NCI-H510A (cell line): ENCODE data around the gene C5orf24.
"Not testable (repeated sequence)": the region's sequence is repeated elsewhere in the genome, so short reads cannot be mapped to it uniquely, and the experiment has no call there.

Experiments used
- DNase-seq: peaks from one replicate; lab custom pipeline; 2025; lab: John Stamatoyannopoulos, UW

The C5orf24 gene

DNA sequence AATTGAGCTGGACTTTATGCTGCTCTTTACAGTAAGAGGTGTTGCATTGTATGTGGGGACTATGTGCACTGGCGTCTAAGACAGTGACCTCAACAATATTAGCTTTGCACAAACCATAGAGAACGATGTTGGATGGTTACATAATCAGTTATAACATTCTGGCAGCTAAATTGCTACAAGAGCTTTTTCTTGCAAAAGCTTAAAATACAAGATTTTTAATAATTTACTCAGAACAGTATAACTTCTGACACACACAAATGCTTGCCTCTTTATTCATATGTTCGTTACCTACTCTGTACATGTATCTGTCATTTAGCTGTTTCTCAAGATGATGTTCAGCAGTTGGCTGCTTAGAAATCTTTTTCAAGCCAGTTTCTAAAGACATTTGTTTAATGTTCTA lies 11.6 kb downstream of the C5orf24 start:
- no peak for DNase-seq

DNA sequence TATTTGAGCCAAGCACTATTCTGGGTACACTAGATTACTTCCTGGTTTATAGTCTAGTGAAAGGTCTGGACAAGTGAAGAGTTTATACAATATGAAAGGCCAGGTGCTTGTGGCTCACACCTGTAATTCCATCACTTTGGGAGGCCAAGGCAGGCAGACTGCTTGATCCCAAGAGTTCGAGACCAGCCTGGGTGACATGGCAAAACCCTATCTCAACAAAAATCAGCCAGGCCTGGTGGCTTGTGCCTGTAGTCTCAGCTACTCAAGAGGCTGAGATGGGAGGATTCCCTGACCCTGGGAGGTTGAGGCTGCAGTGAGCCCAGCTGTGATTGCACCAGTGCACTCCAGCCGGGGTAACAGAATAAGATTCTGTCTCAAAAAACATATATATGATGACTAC lies 18.9 kb downstream of the C5orf24 start:
- no peak for DNase-seq

DNA sequence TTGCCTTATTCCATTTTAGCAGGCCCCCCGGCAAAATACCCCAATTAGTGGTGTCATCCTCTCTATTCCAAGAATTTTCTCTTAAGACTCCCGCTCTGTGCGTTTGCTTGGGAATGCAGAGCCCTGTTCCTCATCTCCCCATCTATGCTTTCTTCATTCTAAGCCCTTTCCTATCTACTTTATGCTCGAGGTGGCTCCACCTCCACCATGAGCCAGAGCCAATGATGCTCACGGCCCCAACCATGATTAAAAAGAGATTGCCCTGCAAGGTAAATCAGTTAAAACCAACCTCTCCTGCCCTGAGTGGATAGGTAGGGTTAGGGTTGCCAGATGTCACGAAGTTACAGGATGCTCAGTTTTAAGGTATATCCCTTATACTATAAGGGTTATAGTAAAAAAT lies 27.7 kb downstream of the C5orf24 start:
- DNase-seq = peak; percentile 31

DNA sequence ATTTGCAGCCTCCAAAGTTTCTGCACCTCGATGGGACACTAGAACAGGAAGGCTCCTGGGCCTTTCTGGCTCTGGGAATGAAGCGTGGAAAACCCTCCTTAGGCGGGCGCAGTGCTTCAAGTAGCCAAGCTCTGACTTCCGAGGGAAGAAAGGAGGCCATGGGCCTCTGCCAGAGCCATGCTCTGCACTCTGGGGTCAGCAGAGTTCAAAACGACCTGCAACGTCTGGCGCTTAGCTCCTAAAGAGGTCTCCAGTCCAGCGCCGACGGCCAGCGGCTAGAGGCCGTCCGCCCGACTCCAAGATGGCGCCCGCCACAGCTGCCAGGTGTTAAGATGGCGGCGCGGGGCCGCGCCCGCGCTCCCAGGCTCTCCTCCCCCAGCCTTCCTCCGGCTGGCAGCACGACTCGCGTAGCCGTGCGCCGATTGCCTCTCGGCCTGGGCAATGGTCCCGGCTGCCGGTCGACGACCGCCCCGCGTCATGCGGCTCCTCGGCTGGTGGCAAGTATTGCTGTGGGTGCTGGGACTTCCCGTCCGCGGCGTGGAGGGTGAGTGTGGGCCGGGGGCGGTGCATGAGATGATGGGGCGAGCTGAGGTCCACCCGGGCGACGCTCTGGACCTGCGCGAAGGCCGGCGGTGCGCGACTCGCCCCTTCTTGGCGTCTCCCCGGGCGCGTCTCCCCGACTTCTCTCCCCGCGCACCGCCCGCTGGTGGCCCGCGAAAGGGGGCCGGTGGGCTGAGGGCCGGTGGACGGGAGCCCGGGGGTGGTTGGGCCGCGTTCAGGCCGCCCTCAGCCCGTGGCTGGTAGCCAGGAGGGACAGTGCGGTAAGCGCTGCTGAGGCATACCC lies 28.4 kb downstream of the C5orf24 start, which contains the start of gene TXNDC15:
TXNDC15 (plus strand) TSS at position 385 of the 844 bp plus-strand sequence; CDS start at position 442, 57 bp downstream.
- DNase-seq = peak; percentile 57

DNA sequence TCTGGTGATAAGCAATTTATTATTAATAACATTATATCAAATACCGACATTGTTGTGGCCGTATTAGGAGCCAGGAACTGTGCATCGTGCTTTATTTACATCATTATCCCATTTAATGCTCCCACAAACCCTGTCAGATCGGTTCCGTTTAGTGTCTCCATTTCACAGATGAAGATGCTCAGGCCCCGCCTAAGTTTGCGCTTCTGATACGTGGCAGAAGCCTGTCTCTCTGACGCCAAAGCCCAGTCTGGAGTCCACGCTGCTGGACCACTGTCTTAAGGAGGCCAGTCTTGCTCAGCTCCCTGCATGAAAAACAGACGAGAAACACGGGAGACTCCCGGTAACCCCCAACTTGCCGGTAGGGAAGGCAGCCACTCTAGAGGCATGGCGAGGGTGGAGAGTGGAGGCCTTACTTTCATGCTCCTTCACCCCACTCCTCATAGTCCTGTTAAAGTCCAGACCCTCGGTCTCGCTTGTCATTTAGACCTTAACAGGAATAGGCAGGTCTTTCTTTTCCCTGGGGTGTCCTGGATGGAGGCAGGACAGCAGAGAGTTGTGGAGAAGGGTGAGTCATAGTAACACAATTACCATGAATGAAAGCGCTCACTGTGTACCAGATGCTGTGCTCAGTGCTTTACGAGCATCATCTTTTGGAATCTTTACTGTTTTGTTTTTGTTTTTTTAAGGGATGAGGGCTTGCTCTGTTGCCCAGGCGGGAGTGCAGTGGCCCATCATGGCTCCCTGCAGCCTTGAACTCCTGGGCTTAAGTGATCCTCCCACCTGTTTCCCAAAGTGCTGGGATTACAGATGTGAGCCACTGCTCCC lies 29.3 kb downstream of the C5orf24 start:
- peak; percentile 9 for DNase-seq

DNA sequence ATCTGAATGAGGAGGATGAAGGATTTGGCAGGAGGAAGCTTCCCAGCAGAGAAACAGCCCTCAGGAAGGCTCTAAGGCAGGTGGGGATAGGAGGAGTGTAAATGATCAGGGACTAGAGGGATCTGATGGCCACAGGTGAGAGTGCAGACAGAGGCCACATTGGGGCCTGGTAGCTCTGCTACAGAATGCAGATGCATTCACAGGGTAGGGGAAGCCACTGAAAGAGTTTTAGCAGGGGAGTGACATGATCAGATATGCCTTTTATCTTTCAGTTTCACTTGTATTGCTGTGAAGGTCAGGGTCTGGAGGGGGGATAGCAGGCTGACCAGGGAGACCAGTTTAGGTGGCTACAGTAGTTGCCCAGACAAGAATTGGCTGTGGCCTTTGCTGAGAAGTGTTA lies 31.4 kb downstream of the C5orf24 start:
- DNase-seq = no peak

DNA sequence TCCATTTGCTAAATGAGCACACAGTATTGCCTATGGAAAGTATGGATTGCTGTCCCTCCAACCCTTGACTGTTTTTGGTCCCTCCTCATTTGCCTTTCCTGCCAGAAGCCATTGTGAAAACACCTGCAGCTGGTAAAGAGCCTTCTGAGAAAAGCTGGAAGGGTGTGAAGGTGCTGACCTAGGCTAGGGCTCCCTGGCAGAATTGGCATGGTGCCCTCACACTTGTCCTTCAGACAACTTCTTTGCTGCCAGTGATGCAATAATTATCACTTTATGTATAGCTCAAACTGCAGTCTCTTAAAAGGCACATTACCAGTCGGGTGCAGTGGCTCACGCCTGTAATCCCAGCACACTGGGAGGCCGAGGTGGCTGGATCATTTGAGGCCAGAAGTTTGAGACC lies 32.6 kb downstream of the C5orf24 start:
- peak; percentile 3 for DNase-seq

DNA sequence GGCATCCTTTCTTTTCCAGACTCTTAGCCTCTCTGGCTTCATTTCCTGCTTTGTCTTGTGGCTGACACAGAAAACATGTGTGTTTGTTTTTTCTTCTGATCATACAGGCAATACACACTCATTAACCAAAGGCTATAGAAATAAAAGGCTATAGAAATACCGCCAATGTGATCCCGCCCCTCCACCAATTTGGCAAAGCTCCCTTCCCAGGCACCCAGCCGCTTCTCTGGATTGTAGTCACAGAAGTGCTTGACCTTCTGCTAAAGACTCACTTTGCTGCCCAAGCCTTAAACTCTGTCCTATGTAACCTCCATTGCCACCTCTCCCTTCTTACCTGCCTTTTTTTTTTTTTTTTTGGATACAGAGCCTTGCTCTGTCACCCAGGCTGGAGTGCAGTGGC lies 33.7 kb downstream of the C5orf24 start:
- no peak for DNase-seq

DNA sequence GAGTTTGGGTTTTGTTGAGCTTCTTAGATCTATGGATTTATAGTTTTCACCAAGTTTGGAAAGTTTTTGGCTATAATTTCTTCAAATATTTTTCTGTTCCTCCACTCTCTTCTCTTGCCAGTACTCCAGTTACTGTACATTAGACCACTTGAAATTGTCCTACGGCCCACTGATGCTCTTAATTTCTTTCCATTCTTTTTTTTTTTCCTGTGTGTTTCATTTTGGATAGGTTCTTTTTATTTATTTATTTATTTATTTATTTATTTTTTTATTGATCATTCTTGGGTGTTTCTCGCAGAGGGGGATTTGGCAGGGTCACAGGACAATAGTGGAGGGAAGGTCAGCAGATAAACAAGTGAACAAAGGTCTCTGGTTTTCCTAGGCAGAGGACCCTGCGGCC lies 35.2 kb downstream of the C5orf24 start:
- not testable (repeated sequence) for DNase-seq

DNA sequence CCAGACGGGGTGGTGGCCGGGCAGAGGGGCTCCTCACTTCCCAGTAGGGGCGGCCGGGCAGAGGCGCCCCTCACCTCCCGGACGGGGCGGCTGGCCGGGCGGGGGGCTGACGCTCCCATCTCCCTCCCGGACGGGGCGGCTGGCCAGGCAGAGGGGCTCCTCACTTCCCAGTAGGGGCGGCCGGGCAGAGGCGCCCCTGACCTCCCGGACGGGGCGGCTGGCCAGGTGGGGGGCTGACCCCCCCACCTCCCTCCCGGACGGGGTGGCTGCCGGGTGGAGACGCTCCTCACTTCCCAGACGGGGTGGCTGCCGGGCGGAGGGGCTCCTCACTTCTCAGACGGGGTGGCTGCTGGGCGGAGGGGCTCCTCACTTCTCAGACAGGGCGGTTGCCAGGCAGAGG lies 35.9 kb downstream of the C5orf24 start:
- not testable (repeated sequence) for DNase-seq

DNA sequence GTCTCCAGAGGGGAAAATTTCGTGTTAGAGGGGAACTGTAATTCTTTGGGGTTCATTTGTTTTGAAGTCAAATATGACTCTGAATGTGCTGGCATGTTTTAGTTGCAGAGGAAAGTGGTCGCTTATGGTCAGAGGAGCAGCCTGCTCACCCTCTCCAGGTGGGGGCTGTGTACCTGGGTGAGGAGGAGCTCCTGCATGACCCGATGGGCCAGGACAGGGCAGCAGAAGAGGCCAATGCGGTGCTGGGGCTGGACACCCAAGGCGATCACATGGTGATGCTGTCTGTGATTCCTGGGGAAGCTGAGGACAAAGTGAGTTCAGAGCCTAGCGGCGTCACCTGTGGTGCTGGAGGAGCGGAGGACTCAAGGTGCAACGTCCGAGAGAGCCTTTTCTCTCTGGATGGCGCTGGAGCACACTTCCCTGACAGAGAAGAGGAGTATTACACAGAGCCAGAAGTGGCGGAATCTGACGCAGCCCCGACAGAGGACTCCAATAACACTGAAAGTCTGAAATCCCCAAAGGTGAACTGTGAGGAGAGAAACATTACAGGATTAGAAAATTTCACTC lies 41.9 kb downstream of the C5orf24 start:
- DNase-seq = no peak

DNA sequence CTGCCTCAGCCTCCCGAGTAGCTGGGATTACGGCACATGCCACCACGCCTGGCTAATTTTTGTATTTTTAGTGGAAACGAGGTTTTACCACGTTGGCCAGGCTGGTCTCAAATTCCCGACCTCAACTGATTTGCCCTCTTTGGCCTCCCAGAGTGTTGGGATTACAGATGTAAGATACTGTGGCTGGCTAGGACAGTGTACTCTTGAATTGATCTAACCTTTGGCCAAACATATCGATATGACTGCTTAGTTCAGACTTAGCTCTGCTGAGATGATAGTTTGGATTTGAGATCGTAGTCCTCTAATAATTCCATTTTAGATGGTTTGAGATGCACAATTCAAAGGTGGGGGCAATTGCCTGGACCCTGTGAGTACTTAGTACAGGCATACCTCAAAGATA lies 43.6 kb downstream of the C5orf24 start:
- DNase-seq = no peak

DNA sequence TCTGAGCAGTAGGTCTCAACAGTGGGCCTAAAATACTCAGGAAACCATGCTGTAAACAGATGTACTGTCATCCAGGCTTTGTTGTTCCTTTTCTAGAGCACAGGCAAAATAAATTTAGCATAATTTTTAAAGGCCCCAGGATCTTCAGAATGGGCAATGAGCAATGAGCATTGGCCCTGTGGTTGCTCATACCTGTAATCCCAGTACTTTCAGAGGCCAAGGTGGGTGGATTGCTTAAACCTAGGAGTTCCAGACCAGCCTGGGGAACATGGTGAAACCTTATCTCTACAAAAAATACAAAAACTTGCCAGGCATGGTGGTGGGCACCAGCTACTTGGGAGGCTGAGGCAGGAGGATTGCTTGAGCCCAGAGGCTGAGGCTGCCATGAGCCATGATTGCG lies 45.7 kb downstream of the C5orf24 start:
- DNase-seq = no peak

DNA sequence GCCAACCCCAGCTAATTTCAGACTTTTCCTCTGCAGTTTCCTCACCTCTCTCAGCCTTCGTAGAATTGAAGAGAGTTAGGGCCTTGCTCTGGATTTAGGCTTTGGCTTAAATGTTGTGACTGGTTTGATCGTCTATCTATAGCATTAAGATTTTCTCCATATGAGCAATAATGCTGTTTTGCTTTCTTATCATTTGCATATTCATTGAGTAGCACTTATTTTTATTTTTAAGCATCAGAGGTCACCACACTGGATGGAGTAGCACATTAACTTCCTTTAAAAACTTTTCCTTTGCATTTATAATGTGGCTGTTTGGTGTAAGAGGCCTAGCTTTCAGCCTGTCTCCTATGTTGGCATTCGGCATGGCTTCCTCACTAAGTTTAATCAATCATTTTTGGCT lies 46.5 kb downstream of the C5orf24 start:
- DNase-seq = no peak

DNA sequence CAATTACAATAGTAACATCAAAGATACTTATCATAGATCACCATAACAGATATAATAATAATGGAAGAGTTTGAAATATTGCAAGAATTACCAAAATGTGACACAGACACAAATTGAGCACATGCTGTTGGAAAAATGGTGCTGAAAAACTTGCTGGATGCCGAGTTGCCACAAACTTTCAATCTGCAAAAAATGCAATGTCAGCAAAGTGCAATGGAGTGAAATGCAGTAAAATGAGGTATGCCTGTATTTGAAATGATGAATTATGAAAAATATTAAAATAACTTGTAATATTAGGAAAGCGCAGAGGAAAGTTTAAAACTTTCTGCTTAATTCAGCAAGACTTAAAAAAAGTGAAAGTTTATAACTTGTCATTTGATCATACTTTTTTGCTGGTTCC lies 47.2 kb downstream of the C5orf24 start:
- no peak for DNase-seq

DNA sequence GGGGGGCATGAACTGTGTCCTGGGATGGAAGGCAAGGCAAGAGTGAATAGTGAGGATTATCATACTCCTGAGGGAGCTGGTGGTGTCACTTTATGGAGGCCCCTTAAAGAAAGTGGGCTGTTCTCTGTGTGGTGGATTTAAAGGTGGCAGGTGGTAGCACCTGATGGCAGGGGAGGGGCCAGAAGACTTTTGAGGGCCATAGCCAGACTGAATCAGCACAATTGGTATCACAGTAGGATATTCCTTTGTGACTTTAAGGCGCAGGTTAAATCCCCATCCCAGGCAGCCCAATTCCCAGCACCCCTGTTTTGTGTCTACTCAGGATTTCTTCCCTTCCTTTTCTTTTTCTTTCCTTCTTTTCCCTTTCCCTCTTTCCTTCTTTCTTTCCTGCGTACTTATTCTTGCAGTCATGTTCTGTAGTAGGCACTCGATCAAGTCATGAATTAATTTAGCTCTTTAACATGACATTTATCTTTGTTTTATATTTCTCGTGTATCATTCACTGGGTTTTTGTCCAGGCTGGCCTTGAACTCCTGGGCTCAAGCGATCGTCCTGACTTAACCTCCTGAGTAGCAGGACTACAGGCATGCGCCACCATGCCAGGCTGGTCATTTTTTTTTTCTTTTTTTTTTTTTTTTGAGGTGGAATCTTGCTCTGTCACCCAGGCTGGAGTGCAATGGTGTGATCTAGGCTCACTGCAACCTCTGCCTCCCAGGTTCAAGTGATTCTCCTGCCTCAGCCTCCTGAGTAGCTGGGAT lies 48.2 kb downstream of the C5orf24 start:
- no peak for DNase-seq

DNA sequence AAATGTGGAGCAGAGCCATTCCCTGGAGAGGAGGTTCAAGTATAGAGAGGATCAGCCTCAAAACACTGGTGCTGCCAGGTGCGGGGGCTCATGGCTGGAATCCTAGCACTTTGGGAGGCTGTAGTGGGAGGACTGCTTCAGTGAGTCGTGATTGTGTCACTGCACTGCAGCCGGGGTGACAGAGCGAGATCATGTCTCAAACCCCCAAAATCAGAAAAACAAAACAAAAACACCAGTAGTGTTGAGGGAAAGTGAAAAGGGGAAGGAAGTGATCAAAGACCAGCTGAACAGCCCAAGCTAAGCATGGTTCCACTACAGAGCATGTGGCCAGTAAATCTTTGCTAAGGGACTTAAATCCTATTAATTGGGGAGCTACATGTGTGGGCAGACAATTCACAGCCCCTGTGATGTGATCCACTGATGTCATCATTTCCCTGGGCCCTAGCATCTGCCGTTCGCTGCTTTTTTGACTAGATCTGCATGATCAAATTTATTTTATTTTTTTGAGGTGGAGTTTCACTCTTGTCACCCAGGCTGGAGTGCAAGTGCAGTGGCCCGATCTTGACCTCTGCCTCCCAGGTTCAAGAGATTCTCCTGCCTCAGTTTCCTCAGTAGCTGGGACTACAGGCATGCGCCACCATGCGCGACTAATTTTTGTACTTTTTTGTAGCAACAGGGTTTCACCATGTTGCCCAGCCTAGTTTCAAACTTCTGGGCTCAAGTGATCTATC lies 56.5 kb downstream of the C5orf24 start:
- DNase-seq = no peak

DNA sequence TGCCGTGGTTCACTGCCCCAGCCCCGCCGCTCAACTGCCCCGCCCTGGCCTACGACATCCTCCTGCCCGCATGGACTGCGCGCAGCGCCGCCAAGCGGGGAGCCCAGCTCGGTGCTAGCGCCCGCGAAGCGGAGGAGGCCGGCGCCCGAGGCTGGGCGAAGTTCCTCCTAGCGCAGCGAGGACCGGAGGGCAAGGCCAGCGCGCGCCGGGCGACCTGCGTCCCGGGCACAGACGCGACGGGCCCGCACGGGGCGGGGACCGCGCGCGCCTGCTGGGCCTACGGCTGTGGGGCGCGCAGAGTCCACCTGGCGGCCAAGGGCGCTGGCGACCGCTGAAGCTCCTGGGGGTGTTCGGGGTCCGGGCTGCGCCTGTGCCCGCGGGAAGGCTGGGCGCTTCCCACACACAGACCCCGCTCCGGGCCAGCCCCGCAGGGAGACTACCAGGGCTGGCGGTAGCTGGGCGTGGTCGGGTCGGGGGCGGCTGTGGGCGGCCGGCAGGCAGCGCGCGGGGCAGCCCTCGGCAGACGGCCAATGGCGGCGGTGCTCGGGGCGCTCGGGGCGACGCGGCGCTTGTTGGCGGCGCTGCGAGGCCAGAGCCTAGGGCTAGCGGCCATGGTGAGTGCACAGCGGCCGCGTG lies 59.0 kb downstream of the C5orf24 start, which contains the start of gene PCBD2:
PCBD2 (plus strand) TSS at position 522 of the 636 bp plus-strand sequence; CDS start at position 531, 9 bp downstream.
- DNase-seq = peak; percentile 81

DNA sequence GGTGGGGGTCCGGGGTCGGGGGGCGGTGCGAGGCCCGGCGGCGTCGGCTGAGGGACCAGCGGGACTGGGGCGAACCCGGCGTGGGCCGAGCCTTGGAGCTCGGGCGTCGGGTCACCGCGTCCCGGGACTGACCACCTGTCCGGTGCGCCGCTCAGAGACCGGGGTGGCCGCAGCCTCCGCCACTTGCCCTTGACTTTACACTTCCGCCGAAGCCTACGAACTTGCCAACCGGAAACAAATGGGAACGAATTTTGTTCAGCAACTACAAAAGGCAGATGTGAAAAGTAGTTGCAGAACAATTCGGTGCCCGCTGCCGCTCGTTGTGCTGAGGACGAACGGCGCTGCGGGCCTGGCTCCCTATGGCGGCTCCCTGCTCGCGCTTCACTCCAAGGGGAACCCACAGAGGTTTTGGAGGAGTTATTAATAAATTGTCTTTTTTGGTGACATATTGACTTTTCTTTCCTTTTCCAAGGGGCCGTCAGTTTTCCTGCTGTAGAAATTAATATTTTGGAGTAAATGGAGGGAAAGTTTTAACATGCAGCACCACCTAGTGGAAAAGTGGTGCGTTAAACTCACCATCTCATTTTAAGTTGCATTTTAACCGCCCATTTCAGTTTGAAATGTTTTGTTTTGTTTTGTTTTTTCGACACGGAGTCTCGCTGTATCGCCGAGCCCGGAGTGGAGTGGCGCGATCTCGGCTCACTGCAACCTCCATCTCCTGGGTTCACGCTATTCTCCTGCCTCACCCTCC lies 59.7 kb downstream of the C5orf24 start:
- no peak for DNase-seq

DNA sequence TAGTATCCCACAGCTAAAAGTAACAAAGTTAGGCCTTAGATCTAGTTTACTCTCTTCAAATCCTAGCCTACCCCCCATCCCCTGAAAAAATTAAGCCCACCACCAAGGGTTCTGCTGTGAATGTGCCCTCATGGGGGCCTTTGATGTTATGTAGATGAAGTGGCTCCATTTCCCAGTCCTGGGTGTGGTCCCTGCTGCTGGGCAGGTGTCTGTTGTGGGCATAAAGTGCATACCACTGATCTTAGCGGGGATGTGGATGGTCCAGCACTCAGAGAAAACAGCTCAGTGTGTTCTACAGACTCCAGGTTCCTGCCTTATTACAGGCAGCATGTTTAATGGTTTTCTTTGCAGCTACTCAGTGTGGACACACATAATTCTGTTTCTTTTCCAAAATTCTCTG lies 61.0 kb downstream of the C5orf24 start:
- DNase-seq = no peak
